Fibroblast of lung (primary cell): ENCODE measurements around the gene SCIN.

Source experiments
- CTCF ChIP-seq, 2 donors: IDR thresholded peaks in 1 of 2; conservative IDR thresholded peaks in 1 of 2; 1 replicate in 1 of 2; 2 replicates in 1 of 2; pipeline ENCODE4 v1.5.1; 2011 to 2012; ENCODE audit warnings: low read length in 2 of 2, control low read depth in 1 of 2, inconsistent platforms in 1 of 2, low read depth in 1 of 2, mild to moderate bottlenecking in 1 of 2
- EZH2 ChIP-seq: IDR thresholded peaks from 2 replicates; pipeline ENCODE4 v1.5.1; 2012; ENCODE audit warnings: low read length, control low read depth, mild to moderate bottlenecking; ENCODE audit errors: missing control alignments

GRCh38 chr7:12687718-12688171, 117.2 kb downstream of the SCIN start:
- TF ChIP-seq CTCF (conservative IDR thresholded peaks at IDR 0.05 in 1 of 2, IDR thresholded peaks at IDR 0.05 in 1 of 2; ENCODE audit: low read depth in 1 of 2, low read length in 2 of 2) (no peak), EZH2 (no peak)
